HFFc6 (cell line): Measurements from ENCODE around the gene ZBED4. TPM values are rescaled to one million over a fixed set of nuclear protein-coding genes. Genes with fewer than 3 reads are reported as not detected.

Experiments
- DNase-seq: peaks from one replicate; pipeline ENCODE4 v3.0.0-alpha.2; 2018
- H3K27ac Mint-ChIP-seq: 2 replicates; pipeline ENCODE4 v1.8.0; 2020; ENCODE audit warnings: mild to moderate bottlenecking, mixed read lengths
- H3K27me3 Mint-ChIP-seq: 2 replicates; pipeline ENCODE4 v1.8.0; 2021; ENCODE audit warnings: mild to moderate bottlenecking, moderate library complexity, mixed read lengths; ENCODE audit not compliant: insufficient read depth
- H3K36me3 Mint-ChIP-seq: 2 replicates; pipeline ENCODE4 v1.8.0; 2021; ENCODE audit warnings: low read depth, mixed read lengths
- H3K4me1 Mint-ChIP-seq: 2 replicates; pipeline ENCODE4 v1.8.0; 2020; ENCODE audit warnings: low read depth, mixed read lengths
- H3K4me3 Mint-ChIP-seq: 2 replicates; pipeline ENCODE4 v1.8.0; 2020; ENCODE audit warnings: mild to moderate bottlenecking, moderate library complexity, mixed read lengths
- H3K9me3 Mint-ChIP-seq: 2 replicates; pipeline ENCODE4 v1.8.0; 2020; ENCODE audit warnings: mild to moderate bottlenecking, mixed read lengths
- CTCF ChIP-seq: fragments of 200-600 bp; sonication (generic); IDR thresholded peaks from 2 replicates; pipeline ENCODE4 v1.5.0; 2021; ENCODE audit warnings: antibody characterized with exemption, mild to moderate bottlenecking
- total RNA-seq, 6 experiments: library from RNA; stranded (reverse); fragmentation: NEBNext Ultra II Directional; extraction: Animal tissue kit (Norgen Biotek cat#: 25700); gene quantifications; 2 replicates in 1 of 6; 3 replicates in 5 of 6; pipeline ENCODE4 v1.2.3, GENCODE V29; 2021

ZBED4 gene
- total RNA-seq, 6 experiments from 2014 or later = 7.9 to 10.9 (median 9.0) TPM

- peaks cover 27% of the 10 kb centered on the region for H3K9me3 Mint-ChIP-seq
- no peaks in the 10 kb centered on the region for H3K4me1 Mint-ChIP-seq
- DNase-seq = no peak
- peaks cover 88% of the 10 kb centered on the region for H3K36me3 Mint-ChIP-seq
- TF ChIP-seq CTCF = no peak
- peaks cover under 1% of the 10 kb centered on the region; the same call in 1 of the 2 replicates for H3K27me3 Mint-ChIP-seq
- no peak overlapping the region for H3K27ac Mint-ChIP-seq
- H3K4me3 Mint-ChIP-seq = no peak overlapping the region
These were observed 35.4 kb downstream of the ZBED4 start for GRCh38 chr22:49889071-49889470.

GRCh38 chr22:49892226-49892899, 38.7 kb downstream of the ZBED4 start:
- TF ChIP-seq CTCF = no peak
- peaks cover 2% of the 10 kb centered on the region for H3K27me3 Mint-ChIP-seq
- DNase-seq = no peak
- H3K4me3 Mint-ChIP-seq = no peak overlapping the region
- H3K36me3 Mint-ChIP-seq = peaks cover 64% of the 10 kb centered on the region
- H3K4me1 Mint-ChIP-seq = 0 out of 2 replicates have a peak, but pooled peaks cover 5% of the 10 kb centered on the region
- no peak overlapping the region for H3K27ac Mint-ChIP-seq
- H3K9me3 Mint-ChIP-seq = peaks cover 27% of the 10 kb centered on the region

GRCh38 chr22:49893025-49893424, 39.4 kb downstream of the ZBED4 start:
- TF ChIP-seq CTCF = no peak
- Mint-ChIP-seq H3K36me3 (peaks cover 59% of the 10 kb centered on the region), H3K4me1 (0 out of 2 replicates have a peak, but pooled peaks cover 5% of the 10 kb centered on the region), H3K27ac (no peak overlapping the region), H3K9me3 (peaks cover 24% of the 10 kb centered on the region), H3K4me3 (no peak overlapping the region), H3K27me3 (peaks cover 2% of the 10 kb centered on the region)
- no peak for DNase-seq

- Mint-ChIP-seq H3K36me3 (peaks cover 44% of the 10 kb centered on the region), H3K9me3 (peaks cover 19% of the 10 kb centered on the region), H3K27me3 (peaks cover 2% of the 10 kb centered on the region), H3K4me1 (0 out of 2 replicates have a peak, but pooled peaks cover 5% of the 10 kb centered on the region), H3K27ac (no peak overlapping the region), H3K4me3 (no peak overlapping the region)
- no peak for DNase-seq
- TF ChIP-seq CTCF = no peak
These were observed 40.8 kb downstream of the ZBED4 start for GRCh38 chr22:49894322-49895054.

GRCh38 chr22:49896201-49896600, 42.6 kb downstream of the ZBED4 start:
- H3K36me3 Mint-ChIP-seq = peaks cover 42% of the 10 kb centered on the region
- no peak overlapping the region for H3K4me3 Mint-ChIP-seq
- DNase-seq = no peak
- no peak overlapping the region for H3K27ac Mint-ChIP-seq
- TF ChIP-seq CTCF = no peak
- H3K4me1 Mint-ChIP-seq = 0 out of 2 replicates have a peak, but pooled peaks cover 5% of the 10 kb centered on the region
- H3K27me3 Mint-ChIP-seq = peaks cover 2% of the 10 kb centered on the region
- peaks cover 4% of the 10 kb centered on the region for H3K9me3 Mint-ChIP-seq
